ENCODE measurements around the gene RNF208.

DNA sequence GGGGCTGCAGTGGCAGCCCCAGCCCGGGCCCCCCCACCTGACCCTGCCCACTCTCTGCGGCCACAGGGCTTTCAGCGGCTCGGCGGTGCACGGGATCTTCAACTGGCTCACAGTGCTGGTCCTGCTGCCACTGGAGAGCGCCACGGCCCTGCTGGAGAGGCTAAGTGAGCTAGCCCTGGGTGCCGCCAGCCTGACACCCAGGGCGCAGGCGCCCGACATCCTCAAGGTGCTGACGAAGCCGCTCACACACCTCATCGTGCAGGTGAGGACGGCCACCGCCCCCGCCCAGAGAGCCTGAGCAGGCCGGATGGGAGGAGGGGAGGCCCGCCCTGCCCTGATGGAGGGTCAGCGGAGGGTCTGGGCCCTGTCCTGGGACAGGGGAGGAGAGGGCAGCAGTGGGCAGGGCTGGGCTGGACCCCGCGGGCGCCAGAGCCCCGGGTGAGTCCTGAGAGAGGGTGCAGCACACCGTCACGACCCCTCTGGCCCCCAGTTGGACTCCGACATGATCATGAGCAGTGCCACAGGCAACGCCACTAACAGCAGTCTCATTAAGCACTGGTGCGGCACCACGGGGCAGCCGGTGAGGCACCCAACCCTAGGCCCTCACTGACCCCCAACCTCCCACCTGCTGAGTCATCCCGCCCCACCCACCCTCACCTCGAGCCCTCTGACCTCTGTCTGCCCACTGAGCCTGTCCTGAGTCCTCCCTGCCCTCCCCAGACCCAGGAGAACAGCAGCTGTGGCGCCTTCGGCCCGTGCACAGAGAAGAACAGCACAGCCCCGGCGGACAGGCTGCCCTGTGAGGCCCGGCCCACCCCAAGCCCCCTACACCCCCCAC, 11.3 kb upstream of the RNF208 start:
- TF ChIP-seq, protein P1, sequence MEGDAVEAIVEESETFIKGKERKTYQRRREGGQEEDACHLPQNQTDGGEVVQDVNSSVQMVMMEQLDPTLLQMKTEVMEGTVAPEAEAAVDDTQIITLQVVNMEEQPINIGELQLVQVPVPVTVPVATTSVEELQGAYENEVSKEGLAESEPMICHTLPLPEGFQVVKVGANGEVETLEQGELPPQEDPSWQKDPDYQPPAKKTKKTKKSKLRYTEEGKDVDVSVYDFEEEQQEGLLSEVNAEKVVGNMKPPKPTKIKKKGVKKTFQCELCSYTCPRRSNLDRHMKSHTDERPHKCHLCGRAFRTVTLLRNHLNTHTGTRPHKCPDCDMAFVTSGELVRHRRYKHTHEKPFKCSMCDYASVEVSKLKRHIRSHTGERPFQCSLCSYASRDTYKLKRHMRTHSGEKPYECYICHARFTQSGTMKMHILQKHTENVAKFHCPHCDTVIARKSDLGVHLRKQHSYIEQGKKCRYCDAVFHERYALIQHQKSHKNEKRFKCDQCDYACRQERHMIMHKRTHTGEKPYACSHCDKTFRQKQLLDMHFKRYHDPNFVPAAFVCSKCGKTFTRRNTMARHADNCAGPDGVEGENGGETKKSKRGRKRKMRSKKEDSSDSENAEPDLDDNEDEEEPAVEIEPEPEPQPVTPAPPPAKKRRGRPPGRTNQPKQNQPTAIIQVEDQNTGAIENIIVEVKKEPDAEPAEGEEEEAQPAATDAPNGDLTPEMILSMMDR (IDR thresholded peaks at IDR 0.05 in 4 of 5, conservative IDR thresholded peaks at IDR 0.05 in 1 of 5) = no peak
- no peak for TF ChIP-seq POLR2A (IDR thresholded peaks at IDR 0.05)

Data from gastrocnemius medialis (tissue), 4 donors.